ENCODE results near the gene LAMA3. TPM values are rescaled to one million over a fixed set of nuclear protein-coding genes. Genes with fewer than 3 reads are reported as not detected.

LAMA3 gene
- total RNA-seq, 1 donor from 2014 or later, result 3.5 TPM

GRCh38 chr18:23693846-23694245 lies 4.6 kb downstream of the LAMA3 start:
- Histone ChIP-seq H3K36me3 (no peaks in the 10 kb centered on the region), H3K4me3 (no peak overlapping the region), H3K9me3 (replicated peaks) (no peaks in the 10 kb centered on the region), H3K4me1 (peaks cover 26% of the 10 kb centered on the region), H3K27ac (replicated peaks) (no peak overlapping the region), H3K27me3 (ENCODE audit: low read depth) (peaks cover 8% of the 10 kb centered on the region)
- intact Hi-C loops (cut with micrococcal nuclease), result no loop called here
- TF ChIP-seq CTCF (IDR thresholded peaks at IDR 0.05; ENCODE audit: borderline replicate concordance), result no peak
- DNase-seq, result no peak

GRCh38 chr18:23694637-23695430 lies 5.6 kb downstream of the LAMA3 start:
- intact Hi-C loops (cut with micrococcal nuclease), result no loop called here
- Histone ChIP-seq H3K27ac (replicated peaks) (no peak overlapping the region), H3K27me3 (ENCODE audit: low read depth) (no peaks in the 10 kb centered on the region)

GRCh38 chr18:23701017-23701416 lies 11.8 kb downstream of the LAMA3 start:
- H3K27me3 ChIP-seq (ENCODE audit: low read depth), result no peaks in the 10 kb centered on the region

More at GRCh38 chr18:23694637-23695430, 5.6 kb downstream of the LAMA3 start:
- TF ChIP-seq CTCF (IDR thresholded peaks at IDR 0.05; ENCODE audit: borderline replicate concordance), result no peak
- H3K4me1 ChIP-seq, result peaks cover 16% of the 10 kb centered on the region
- no peak for DNase-seq
- no peaks in the 10 kb centered on the region for H3K36me3 ChIP-seq
- no peak overlapping the region for H3K4me3 ChIP-seq
- H3K9me3 ChIP-seq (replicated peaks), result no peaks in the 10 kb centered on the region

GRCh38 chr18:23701544-23702064 lies 12.4 kb downstream of the LAMA3 start:
- no peak for TF ChIP-seq CTCF (IDR thresholded peaks at IDR 0.05; ENCODE audit: borderline replicate concordance)
- intact Hi-C loops (cut with micrococcal nuclease), result loop anchor here (5.0 kb wide), 1 partner anchor 79 kb away; no protein-coding TSS in a partner anchor
- Histone ChIP-seq H3K27ac (replicated peaks) (no peak overlapping the region), H3K4me1 (no peaks in the 10 kb centered on the region), H3K36me3 (no peaks in the 10 kb centered on the region), H3K9me3 (replicated peaks) (no peaks in the 10 kb centered on the region), H3K4me3 (no peak overlapping the region), H3K27me3 (ENCODE audit: low read depth) (no peaks in the 10 kb centered on the region)
- DNase-seq, result no peak

More at GRCh38 chr18:23701017-23701416, 11.8 kb downstream of the LAMA3 start:
- Histone ChIP-seq H3K9me3 (replicated peaks) (no peaks in the 10 kb centered on the region), H3K4me3 (no peak overlapping the region), H3K27ac (replicated peaks) (no peak overlapping the region), H3K36me3 (no peaks in the 10 kb centered on the region), H3K4me1 (no peaks in the 10 kb centered on the region)
- intact Hi-C loops (cut with micrococcal nuclease), result loop anchor here (5.0 kb wide), 1 partner anchor 79 kb away; no protein-coding TSS in a partner anchor
- no peak for TF ChIP-seq CTCF (IDR thresholded peaks at IDR 0.05; ENCODE audit: borderline replicate concordance)
- no peak for DNase-seq

- TF ChIP-seq CTCF (IDR thresholded peaks at IDR 0.05; ENCODE audit: borderline replicate concordance), result no peak
These were observed 13.4 kb downstream of the LAMA3 start for GRCh38 chr18:23702606-23703005.

More at GRCh38 chr18:23702606-23703005, 13.4 kb downstream of the LAMA3 start:
- Histone ChIP-seq H3K4me1 (no peaks in the 10 kb centered on the region), H3K27me3 (ENCODE audit: low read depth) (no peaks in the 10 kb centered on the region), H3K9me3 (replicated peaks) (peaks cover 9% of the 10 kb centered on the region), H3K36me3 (no peaks in the 10 kb centered on the region), H3K27ac (replicated peaks) (no peak overlapping the region), H3K4me3 (no peak overlapping the region)
- no peak for DNase-seq
- intact Hi-C loops (cut with micrococcal nuclease), result loop anchor here (5.0 kb wide), 1 partner anchor 80 kb away; no protein-coding TSS in a partner anchor
